Peyer's patch (tissue), 4 donors: ENCODE measurements around the gene DNAJB4. TPM values are rescaled to one million over a fixed set of nuclear protein-coding genes. Genes with fewer than 3 reads are reported as not detected.

Source experiments
- DNase-seq, 3 donors: peaks; one replicate each; pipeline ENCODE4 v3.0.0-alpha.2; 2017 to 2019
- H3K27ac ChIP-seq, 4 donors: fragments of 200-600 bp; sonication (generic); one replicate each; pipeline ENCODE4 v1.5.1; 2016 to 2019
- H3K27me3 ChIP-seq, 2 donors: fragments of 200-600 bp; sonication (generic); one replicate each; pipeline ENCODE4 v1.5.1; 2019
- H3K36me3 ChIP-seq, 3 donors: fragments of 200-600 bp; sonication (generic); one replicate each; pipeline ENCODE4 v1.5.1; 2016 to 2019
- H3K4me1 ChIP-seq, 4 donors: fragments of 200-600 bp; sonication (generic); one replicate each; pipeline ENCODE4 v1.5.1; 2016 to 2019
- H3K4me3 ChIP-seq, 4 donors: fragments of 200-600 bp; sonication (generic); 1 replicate in 3 of 4; 2 replicates in 1 of 4; pipeline ENCODE4 v1.5.1; 2016 to 2019; ENCODE audit warnings: mild to moderate bottlenecking in 1 of 4
- H3K9me3 ChIP-seq, 4 donors: fragments of 200-600 bp; sonication (generic); one replicate each; pipeline ENCODE4 v1.5.1; 2016 to 2019; ENCODE audit warnings: mild to moderate bottlenecking in 1 of 4
- CTCF ChIP-seq, 6 experiments: fragments of 450-650 bp in 4 of 6; fragments of 200-600 bp in 2 of 6; sonication (generic) in 1 of 6; IDR thresholded peaks; one replicate each; pipeline ENCODE4 v1.5.1; 2017 to 2019; ENCODE audit warnings: antibody characterized with exemption in 6 of 6, mild to moderate bottlenecking in 3 of 6, moderate library complexity in 1 of 6
- POLR2A ChIP-seq, 2 donors: fragments of 450-650 bp; IDR thresholded peaks; one replicate each; pipeline ENCODE4 v1.5.1; 2017; ENCODE audit warnings: antibody characterized with exemption in 2 of 2, mild to moderate bottlenecking in 2 of 2, moderate library complexity in 2 of 2
- total RNA-seq, 4 donors: library from RNA; depleted of rRNA; stranded (reverse); fragments of >200 nt; gene quantifications; one replicate each; pipeline ENCODE4 v1.1.0, GENCODE V29; 2016

Gene DNAJB4
- total RNA-seq, 4 donors from 2014 or later: 8.8 to 38.0 (median 13.4) TPM

GRCh38 chr1:78045926-78046778 is 41.4 kb downstream of the DNAJB4 start, which contains the start of gene GIPC2:
Gene GIPC2, plus strand, starts transcription at chr1:78045966. Its CDS starts 129 bp downstream, at chr1:78046095.
- H3K27ac ChIP-seq: peak within 1 kb of the TSS; percentile 17 to 92 (median 82)
- no peaks in the 10 kb centered on the region for H3K36me3 ChIP-seq
- H3K4me3 ChIP-seq: peak within 1 kb of the TSS; percentile 54 to 85 (median 73)
- H3K27me3 ChIP-seq: no peaks in the 10 kb centered on the region
- peak; percentile 64 to 70 for TF ChIP-seq POLR2A (IDR thresholded peaks at IDR 0.05)
- TF ChIP-seq CTCF (IDR thresholded peaks at IDR 0.05): no peak
- peaks cover 0 to 5% (median 0%) of the 10 kb centered on the region in 4 donors for H3K4me1 ChIP-seq
- H3K9me3 ChIP-seq: no peaks in the 10 kb centered on the region
- DNase-seq: peak in 2 of 3 donors; percentile 74 to 84

- H3K36me3 ChIP-seq: no peaks in the 10 kb centered on the region
- peak in 1 of 6 experiments; percentile 28 for TF ChIP-seq CTCF (IDR thresholded peaks at IDR 0.05)
- no peak for TF ChIP-seq POLR2A (IDR thresholded peaks at IDR 0.05)
- peak overlapping the region in 3 of 4 donors; percentile 77 to 92 (median 88) for H3K27ac ChIP-seq
- peak overlapping the region in 3 of 4 donors; percentile 65 to 85 (median 81) for H3K4me3 ChIP-seq
- H3K27me3 ChIP-seq: no peaks in the 10 kb centered on the region
- DNase-seq: no peak
- H3K9me3 ChIP-seq: no peaks in the 10 kb centered on the region
- peaks cover 0 to 5% (median 0%) of the 10 kb centered on the region in 4 donors for H3K4me1 ChIP-seq
Measured at GRCh38 chr1:78047106-78047505, 42.4 kb downstream of the DNAJB4 start.

GRCh38 chr1:78047631-78048030 is 42.9 kb downstream of the DNAJB4 start:
- Histone ChIP-seq H3K27ac (peak overlapping the region in 2 of 4 donors; percentile 88 to 92), H3K4me1 (peaks cover 0 to 5% (median 0%) of the 10 kb centered on the region in 4 donors), H3K27me3 (no peaks in the 10 kb centered on the region), H3K36me3 (no peaks in the 10 kb centered on the region), H3K4me3 (peak overlapping the region in 2 of 4 donors; percentile 81 to 85), H3K9me3 (no peaks in the 10 kb centered on the region)
- TF ChIP-seq CTCF (IDR thresholded peaks at IDR 0.05): no peak
- TF ChIP-seq POLR2A (IDR thresholded peaks at IDR 0.05): no peak
- no peak for DNase-seq

- no peak for DNase-seq
- H3K27ac ChIP-seq: no peak overlapping the region
- H3K36me3 ChIP-seq: no peaks in the 10 kb centered on the region
- TF ChIP-seq POLR2A (IDR thresholded peaks at IDR 0.05): no peak
- no peak for TF ChIP-seq CTCF (IDR thresholded peaks at IDR 0.05)
- no peak overlapping the region for H3K4me3 ChIP-seq
- H3K4me1 ChIP-seq: peaks cover 0 to 5% (median 0%) of the 10 kb centered on the region in 4 donors
- no peaks in the 10 kb centered on the region for H3K9me3 ChIP-seq
- H3K27me3 ChIP-seq: no peaks in the 10 kb centered on the region
Measured at GRCh38 chr1:78048446-78048845, 43.7 kb downstream of the DNAJB4 start.

- H3K27ac ChIP-seq: no peak overlapping the region
- H3K4me1 ChIP-seq: no peaks in the 10 kb centered on the region
- no peak overlapping the region for H3K4me3 ChIP-seq
- no peak for TF ChIP-seq CTCF (IDR thresholded peaks at IDR 0.05)
- TF ChIP-seq POLR2A (IDR thresholded peaks at IDR 0.05): no peak
- no peaks in the 10 kb centered on the region for H3K27me3 ChIP-seq
- no peaks in the 10 kb centered on the region for H3K9me3 ChIP-seq
- DNase-seq: no peak
- no peaks in the 10 kb centered on the region for H3K36me3 ChIP-seq
Measured at GRCh38 chr1:78049396-78049795, 44.7 kb downstream of the DNAJB4 start.
